Astrocyte of the cerebellum (primary cell): ENCODE data around the gene LNX2.

ENCODE experiments used
- DNase-seq: peaks from one replicate; pipeline ENCODE4 v3.0.0-alpha.2; 2011; ENCODE audit warnings: low read depth
- H3K4me3 ChIP-seq: 2 replicates; pipeline ENCODE4 v1.5.1; 2011; ENCODE audit warnings: mild to moderate bottlenecking, low read depth, low read length, moderate library complexity
- CTCF ChIP-seq: IDR thresholded peaks from 2 replicates; pipeline ENCODE4 v1.5.1; 2012; ENCODE audit warnings: low read length, low read depth, moderate library complexity, mild to moderate bottlenecking; ENCODE audit errors: missing control alignments
- in situ Hi-C: cut with HindIII; loops from 2 replicates; pipeline ENCODE4 v1.10.0; 2017; ENCODE audit warnings: low sequenced_read_pairs

Gene LNX2

GRCh38 chr13:27522847-27523246 lies 97.5 kb downstream of the LNX2 start:
- DNase-seq = no peak
- no peak for TF ChIP-seq CTCF
- no peak overlapping the region for H3K4me3 ChIP-seq
- in situ Hi-C loops = no loop called here

DNA sequence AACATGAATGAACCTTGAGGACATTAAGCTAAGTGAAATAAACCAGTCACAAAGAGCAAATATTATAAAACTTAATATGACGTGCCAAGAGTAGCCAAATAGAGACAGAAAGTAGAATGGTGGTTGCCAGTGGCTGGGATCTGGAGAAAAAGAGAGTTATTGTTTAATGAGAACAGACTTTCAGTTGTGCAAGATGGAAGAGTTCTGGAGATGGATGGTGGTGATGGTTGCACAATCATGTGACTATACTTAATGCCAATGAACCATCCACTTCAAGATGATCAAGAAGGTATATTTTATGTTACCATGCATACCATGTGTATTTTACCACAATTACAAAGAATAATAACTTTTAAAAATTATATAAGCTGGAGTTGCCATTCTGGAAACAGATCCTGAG lies 104.2 kb downstream of the LNX2 start:
- no peak overlapping the region for H3K4me3 ChIP-seq
- TF ChIP-seq CTCF = no peak
- in situ Hi-C loops = no loop called here
- no peak for DNase-seq

GRCh38 chr13:27510082-27510481 lies 110.2 kb downstream of the LNX2 start:
- no peak for TF ChIP-seq CTCF
- no peak overlapping the region for H3K4me3 ChIP-seq
- DNase-seq = no peak
- in situ Hi-C loops = no loop called here

- no peak overlapping the region for H3K4me3 ChIP-seq
- DNase-seq = no peak
- in situ Hi-C loops = no loop called here
- no peak for TF ChIP-seq CTCF
These were observed 111.5 kb downstream of the LNX2 start for GRCh38 chr13:27508802-27509201.

DNA sequence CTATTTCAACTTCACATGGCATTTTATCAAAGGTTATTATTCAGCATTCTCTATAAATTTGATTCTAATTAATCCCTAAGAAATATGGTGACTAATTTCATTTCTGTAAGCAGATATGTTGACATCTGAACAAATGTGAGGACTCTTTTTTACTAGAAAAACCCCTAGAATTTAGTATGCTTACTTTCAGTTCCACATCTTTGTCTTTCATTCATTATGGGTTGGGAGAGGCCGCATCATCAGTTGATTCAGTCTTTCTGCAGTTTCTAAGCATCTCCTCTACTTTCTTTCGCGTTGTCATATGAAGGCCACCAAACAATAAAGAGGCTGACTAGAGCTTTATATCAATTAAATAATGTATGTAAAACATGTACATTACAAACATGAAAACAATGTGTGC lies 114.5 kb downstream of the LNX2 start:
- no peak overlapping the region for H3K4me3 ChIP-seq
- TF ChIP-seq CTCF = no peak
- no peak for DNase-seq
- in situ Hi-C loops = no loop called here

- no peak for DNase-seq
- no peak for TF ChIP-seq CTCF
- no peak overlapping the region for H3K4me3 ChIP-seq
- in situ Hi-C loops = no loop called here
These were observed 115.5 kb downstream of the LNX2 start for GRCh38 chr13:27504868-27505194.
